Trophoblast cell (in vitro differentiated cells and primary cell): Measurements from ENCODE around the gene MYH10.
A peak's percentile ranks its signal among the peaks of the same experiment; 100 is the strongest.

ENCODE experiments used
- DNase-seq, 2 donors: peaks; one replicate each; pipeline ENCODE4 v3.0.0-alpha.2; 2016
- H2AFZ ChIP-seq: 2 replicates; pipeline ENCODE4 v1.6.1; 2013; ENCODE audit warnings: low read length, moderate library complexity, mild to moderate bottlenecking; ENCODE audit not compliant: insufficient read depth, poor library complexity
- H2AK5ac ChIP-seq: 2 replicates; pipeline ENCODE4 v1.6.1; 2013; ENCODE audit warnings: mild to moderate bottlenecking, low read length
- H2BK120ac ChIP-seq: 2 replicates; pipeline ENCODE4 v1.6.1; 2013; ENCODE audit warnings: low read length, mild to moderate bottlenecking, moderate library complexity; ENCODE audit not compliant: insufficient read depth, poor library complexity
- H2BK12ac ChIP-seq: 2 replicates; pipeline ENCODE4 v1.6.1; 2013; ENCODE audit warnings: mild to moderate bottlenecking, low read length, moderate library complexity
- H2BK5ac ChIP-seq: 2 replicates; pipeline ENCODE4 v1.6.1; 2013; ENCODE audit warnings: low read length, low read depth, moderate library complexity, mild to moderate bottlenecking; ENCODE audit not compliant: poor library complexity
- H3K14ac ChIP-seq: 2 replicates; pipeline ENCODE4 v1.6.1; 2013; ENCODE audit warnings: mild to moderate bottlenecking, low read length
- H3K18ac ChIP-seq: 2 replicates; pipeline ENCODE4 v1.6.1; 2013; ENCODE audit warnings: mild to moderate bottlenecking, low read length
- H3K23ac ChIP-seq: 2 replicates; pipeline ENCODE4 v1.6.1; 2013; ENCODE audit warnings: low read length
- H3K27ac ChIP-seq: 2 replicates; pipeline ENCODE4 v1.5.1; 2013; ENCODE audit warnings: low read depth, mild to moderate bottlenecking, inconsistent platforms, low read length, moderate library complexity
- H3K27me3 ChIP-seq: 2 replicates; pipeline ENCODE4 v1.6.1; 2013; ENCODE audit warnings: inconsistent platforms, mild to moderate bottlenecking, low read length, moderate library complexity; ENCODE audit not compliant: insufficient read depth
- H3K36me3 ChIP-seq, 2 experiments: 1 replicate in 1 of 2; 2 replicates in 1 of 2; pipeline ENCODE4 v1.6.1; 2013; ENCODE audit warnings: low read length in 2 of 2, mild to moderate bottlenecking in 2 of 2, moderate library complexity in 1 of 2; ENCODE audit not compliant: insufficient read depth in 2 of 2, control insufficient read depth in 1 of 2
- H3K4ac ChIP-seq: 2 replicates; pipeline ENCODE4 v1.6.1; 2013; ENCODE audit warnings: low read depth, mild to moderate bottlenecking, low read length, moderate library complexity
- H3K4me1 ChIP-seq, 2 experiments: 1 replicate in 1 of 2; 2 replicates in 1 of 2; pipeline ENCODE4 v1.6.1; 2013; ENCODE audit warnings: low read length in 2 of 2, mild to moderate bottlenecking in 2 of 2, moderate library complexity in 1 of 2; ENCODE audit not compliant: insufficient read depth in 2 of 2, control insufficient read depth in 1 of 2
- H3K4me2 ChIP-seq: 2 replicates; pipeline ENCODE4 v1.6.1; 2013; ENCODE audit warnings: inconsistent platforms, mild to moderate bottlenecking, low read length, moderate library complexity
- H3K4me3 ChIP-seq: 2 replicates; pipeline ENCODE4 v1.5.1; 2013; ENCODE audit warnings: mild to moderate bottlenecking, low read depth, low read length, inconsistent platforms
- H3K79me1 ChIP-seq: one replicate; pipeline ENCODE4 v1.6.1; 2013; ENCODE audit warnings: low read length
- H3K79me2 ChIP-seq: 2 replicates; pipeline ENCODE4 v1.6.1; 2013; ENCODE audit warnings: low read length, mild to moderate bottlenecking; ENCODE audit not compliant: control insufficient read depth, insufficient read depth, poor library complexity
- H3K9ac ChIP-seq: 2 replicates; pipeline ENCODE4 v1.6.1; 2013; ENCODE audit warnings: mild to moderate bottlenecking, low read length
- H3K9me3 ChIP-seq: 2 replicates; pipeline ENCODE4 v1.6.1; 2013; ENCODE audit warnings: low read depth, mild to moderate bottlenecking, control low read depth, inconsistent platforms, low read length; ENCODE audit not compliant: insufficient read depth
- H4K12ac ChIP-seq: 2 replicates; pipeline ENCODE4 v1.6.1; 2013; ENCODE audit warnings: low read depth, mild to moderate bottlenecking, low read length, moderate library complexity
- H4K8ac ChIP-seq: 2 replicates; pipeline ENCODE4 v1.6.1; 2013; ENCODE audit warnings: low read depth, mild to moderate bottlenecking, low read length, moderate library complexity
- H4K91ac ChIP-seq: one replicate; pipeline ENCODE4 v1.6.1; 2013; ENCODE audit warnings: low read depth, mild to moderate bottlenecking, low read length, moderate library complexity
- WGBS: extraction: QIAGEN DNeasy Blood & Tissue Kit; methylation state at CpG from one replicate; pipeline ENCODE4 v1.1.7; 2013; ENCODE audit warnings: missing lambda C conversion rate; ENCODE audit not compliant: insufficient read length, insufficient coverage; ENCODE audit errors: extremely low coverage; 5-methylcytosine and 5-hydroxymethylcytosine counted together

Gene MYH10

GRCh38 chr17:8667421-8667820 is 36.9 kb upstream of the MYH10 start:
- no peaks in the 10 kb centered on the region for H3K79me2 ChIP-seq
- no CpG with 5 or more reads among the region's 7 CpGs for WGBS
- no peaks in the 10 kb centered on the region for H3K27me3 ChIP-seq
- peak overlapping the region; percentile 72 for H3K18ac ChIP-seq
- peak overlapping the region; percentile 16 for H3K4ac ChIP-seq
- H3K36me3 ChIP-seq = no peaks in the 10 kb centered on the region
- peak overlapping the region; percentile 49 for H3K14ac ChIP-seq
- peaks cover 4% of the 10 kb centered on the region for H3K79me1 ChIP-seq
- no peak overlapping the region for H3K4me2 ChIP-seq
- no peak overlapping the region for H3K23ac ChIP-seq
- DNase-seq = no peak
- no peak overlapping the region for H3K27ac ChIP-seq
- H4K8ac ChIP-seq = no peak overlapping the region
- no peak overlapping the region for H3K4me3 ChIP-seq
- no peak overlapping the region for H4K12ac ChIP-seq
- H2AK5ac ChIP-seq = no peak overlapping the region
- H3K9me3 ChIP-seq = no peaks in the 10 kb centered on the region
- H3K9ac ChIP-seq = no peak overlapping the region
- H3K4me1 ChIP-seq = peaks cover 4 to 7% of the 10 kb centered on the region in 2 experiments
- H2BK120ac ChIP-seq = peak overlapping the region; percentile 85
- H2BK5ac ChIP-seq = peak overlapping the region; percentile 70
- H4K91ac ChIP-seq = peak overlapping the region; percentile 55
- peak overlapping the region; percentile 98 for H2BK12ac ChIP-seq
- no peak overlapping the region for H2AFZ ChIP-seq

- H3K79me1 ChIP-seq = peaks cover 4% of the 10 kb centered on the region
- H2BK12ac ChIP-seq = peak overlapping the region; percentile 38
- no peak overlapping the region for H2BK5ac ChIP-seq
- H4K91ac ChIP-seq = no peak overlapping the region
- H3K4me1 ChIP-seq = peaks cover 4 to 7% of the 10 kb centered on the region in 2 experiments
- H3K4me3 ChIP-seq = no peak overlapping the region
- no peak overlapping the region for H4K12ac ChIP-seq
- no peak for DNase-seq
- no peak overlapping the region for H3K18ac ChIP-seq
- no peak overlapping the region for H3K4ac ChIP-seq
- no CpG with 5 or more reads among the region's 2 CpGs for WGBS
- no peak overlapping the region for H3K23ac ChIP-seq
- no peak overlapping the region for H3K4me2 ChIP-seq
- H3K9me3 ChIP-seq = no peaks in the 10 kb centered on the region
- H3K27me3 ChIP-seq = no peaks in the 10 kb centered on the region
- H2BK120ac ChIP-seq = no peak overlapping the region
- no peaks in the 10 kb centered on the region for H3K36me3 ChIP-seq
- no peaks in the 10 kb centered on the region for H3K79me2 ChIP-seq
- H2AFZ ChIP-seq = no peak overlapping the region
- no peak overlapping the region for H4K8ac ChIP-seq
- no peak overlapping the region for H3K27ac ChIP-seq
- no peak overlapping the region for H2AK5ac ChIP-seq
- no peak overlapping the region for H3K14ac ChIP-seq
- no peak overlapping the region for H3K9ac ChIP-seq
Observed at GRCh38 chr17:8665684-8666083, 35.2 kb upstream of the MYH10 start.

GRCh38 chr17:8664456-8665126 is 34.1 kb upstream of the MYH10 start:
- Histone ChIP-seq H3K79me2 (no peaks in the 10 kb centered on the region), H3K4me1 (peaks cover 4 to 7% of the 10 kb centered on the region in 2 experiments), H3K27me3 (no peaks in the 10 kb centered on the region), H2AFZ (no peak overlapping the region), H3K23ac (no peak overlapping the region), H4K91ac (no peak overlapping the region), H2BK5ac (no peak overlapping the region), H3K4me3 (no peak overlapping the region), H4K12ac (no peak overlapping the region), H3K36me3 (no peaks in the 10 kb centered on the region), H3K9me3 (no peaks in the 10 kb centered on the region), H3K18ac (no peak overlapping the region), H3K14ac (no peak overlapping the region), H3K9ac (no peak overlapping the region), H3K27ac (no peak overlapping the region), H4K8ac (no peak overlapping the region), H2BK12ac (no peak overlapping the region), H3K4me2 (no peak overlapping the region), H2BK120ac (no peak overlapping the region), H3K79me1 (peaks cover 4% of the 10 kb centered on the region), H3K4ac (no peak overlapping the region), H2AK5ac (no peak overlapping the region)
- no CpG with 5 or more reads among the region's 12 CpGs for WGBS
- DNase-seq = peak; percentile 55 to 69

GRCh38 chr17:8662973-8663372 is 32.4 kb upstream of the MYH10 start:
- Histone ChIP-seq H3K79me2 (no peaks in the 10 kb centered on the region), H3K36me3 (no peaks in the 10 kb centered on the region), H3K27ac (no peak overlapping the region), H3K14ac (no peak overlapping the region), H3K27me3 (no peaks in the 10 kb centered on the region), H4K8ac (no peak overlapping the region), H3K4me1 (peaks cover 0 to 3% of the 10 kb centered on the region in 2 experiments), H3K18ac (no peak overlapping the region), H2BK120ac (no peak overlapping the region), H4K12ac (no peak overlapping the region), H2BK5ac (no peak overlapping the region), H2BK12ac (no peak overlapping the region), H3K4ac (no peak overlapping the region), H3K4me2 (no peak overlapping the region), H3K4me3 (no peak overlapping the region), H4K91ac (no peak overlapping the region), H3K9me3 (no peaks in the 10 kb centered on the region), H3K23ac (no peak overlapping the region), H2AFZ (no peak overlapping the region), H2AK5ac (no peak overlapping the region), H3K9ac (no peak overlapping the region), H3K79me1 (peaks cover 3% of the 10 kb centered on the region)
- no CpG with 5 or more reads among the region's 5 CpGs for WGBS
- no peak for DNase-seq
